Hepatocyte (in vitro differentiated cells): Measurements from ENCODE around the gene PNMA1.

ENCODE experiments used
- EZH2 ChIP-seq: fragments of 200-600 bp; sonication (generic); IDR thresholded peaks from 2 replicates; pipeline ENCODE4 v1.6.1; 2016; ENCODE audit warnings: antibody characterized with exemption, mild to moderate bottlenecking, borderline replicate concordance
- EZH2phosphoT487 ChIP-seq: fragments of 200-600 bp; sonication (generic); IDR thresholded peaks from one replicate; pipeline ENCODE4 v1.6.1; 2018; ENCODE audit warnings: antibody characterized with exemption, mild to moderate bottlenecking, low read depth, moderate library complexity; ENCODE audit not compliant: unreplicated experiment, severe bottlenecking
- TF ChIP-seq, protein P1 (sequence below): fragments of 200-600 bp; sonication (generic); IDR thresholded peaks from 2 replicates; pipeline ENCODE4 v1.5.1; 2016; ENCODE audit warnings: antibody characterized with exemption, mild to moderate bottlenecking; ENCODE audit not compliant: poor library complexity

GRCh38 chr14:73667854-73668253 is 46.3 kb downstream of the PNMA1 start:
- TF ChIP-seq, protein P1, sequence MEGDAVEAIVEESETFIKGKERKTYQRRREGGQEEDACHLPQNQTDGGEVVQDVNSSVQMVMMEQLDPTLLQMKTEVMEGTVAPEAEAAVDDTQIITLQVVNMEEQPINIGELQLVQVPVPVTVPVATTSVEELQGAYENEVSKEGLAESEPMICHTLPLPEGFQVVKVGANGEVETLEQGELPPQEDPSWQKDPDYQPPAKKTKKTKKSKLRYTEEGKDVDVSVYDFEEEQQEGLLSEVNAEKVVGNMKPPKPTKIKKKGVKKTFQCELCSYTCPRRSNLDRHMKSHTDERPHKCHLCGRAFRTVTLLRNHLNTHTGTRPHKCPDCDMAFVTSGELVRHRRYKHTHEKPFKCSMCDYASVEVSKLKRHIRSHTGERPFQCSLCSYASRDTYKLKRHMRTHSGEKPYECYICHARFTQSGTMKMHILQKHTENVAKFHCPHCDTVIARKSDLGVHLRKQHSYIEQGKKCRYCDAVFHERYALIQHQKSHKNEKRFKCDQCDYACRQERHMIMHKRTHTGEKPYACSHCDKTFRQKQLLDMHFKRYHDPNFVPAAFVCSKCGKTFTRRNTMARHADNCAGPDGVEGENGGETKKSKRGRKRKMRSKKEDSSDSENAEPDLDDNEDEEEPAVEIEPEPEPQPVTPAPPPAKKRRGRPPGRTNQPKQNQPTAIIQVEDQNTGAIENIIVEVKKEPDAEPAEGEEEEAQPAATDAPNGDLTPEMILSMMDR: no peak
- TF ChIP-seq EZH2phosphoT487 (no peak), EZH2 (no peak)
